ENCODE results near the gene CD300LG. TPM values are rescaled to one million over a fixed set of nuclear protein-coding genes. Genes with fewer than 3 reads are reported as not detected.

The CD300LG gene
- total and polyA plus RNA-seq, 2 experiments from 2014 or later = not detected

- Histone ChIP-seq H3F3A (replicated peaks; ENCODE audit: low read depth) (no peaks in the 10 kb centered on the region), H3K27ac (ENCODE audit: low read depth) (no peak overlapping the region), H3K79me2 (replicated peaks; ENCODE audit: insufficient read depth) (no peaks in the 10 kb centered on the region), H3K4me3 (no peak overlapping the region), H2AFZ (no peak overlapping the region), H3K27me3 (ENCODE audit: insufficient read depth) (no peaks in the 10 kb centered on the region), H3K4me2 (no peak overlapping the region), H3K9me2 (ENCODE audit: insufficient read depth) (no peaks in the 10 kb centered on the region), H4K20me1 (replicated peaks; ENCODE audit: insufficient read depth) (no peaks in the 10 kb centered on the region), H3K36me3 (ENCODE audit: insufficient read depth) (no peaks in the 10 kb centered on the region), H3K4me1 (ENCODE audit: insufficient read depth) (no peaks in the 10 kb centered on the region)
- no peaks in the 10 kb centered on the region for H3K27me3 Mint-ChIP-seq (ENCODE audit: insufficient read depth, low read depth, poor library complexity)
- peak; percentile 50 to 55 for TF ChIP-seq CTCF (conservative IDR thresholded peaks at IDR 0.05; ENCODE audit: low read depth in 2 of 2)
- no peak for TF ChIP-seq NANOG (IDR thresholded peaks at IDR 0.05; ENCODE audit: borderline replicate concordance)
- peaks cover 2% of the 10 kb centered on the region; the same call in 1 of the 3 replicates for H3K4me1 Mint-ChIP-seq
- no peak overlapping the region for H3K27ac Mint-ChIP-seq
- H3K36me3 Mint-ChIP-seq (ENCODE audit: low read depth) = no peaks in the 10 kb centered on the region
- H3K9me3 Mint-ChIP-seq = no peaks in the 10 kb centered on the region
- H3K4me3 Mint-ChIP-seq = no peak overlapping the region
- DNase-seq (ENCODE audit: low spot score) (peak; percentile 56), ATAC-seq (peak; percentile 52; the same call in 2 of the 3 replicates)
These were observed 26.1 kb downstream of the CD300LG start for GRCh38 chr17:43873091-43873490.

- Histone ChIP-seq H3K4me2 (no peak overlapping the region), H3K27me3 (ENCODE audit: insufficient read depth) (no peaks in the 10 kb centered on the region), H3K9me2 (ENCODE audit: insufficient read depth) (no peaks in the 10 kb centered on the region), H3F3A (replicated peaks; ENCODE audit: low read depth) (no peaks in the 10 kb centered on the region), H3K4me1 (ENCODE audit: insufficient read depth) (peaks cover 2% of the 10 kb centered on the region; the same call in 1 of the 2 replicates), H3K4me3 (no peak overlapping the region), H3K79me2 (replicated peaks; ENCODE audit: insufficient read depth) (no peaks in the 10 kb centered on the region), H2AFZ (no peak overlapping the region), H4K20me1 (replicated peaks; ENCODE audit: insufficient read depth) (no peaks in the 10 kb centered on the region), H3K27ac (ENCODE audit: low read depth) (no peak overlapping the region), H3K36me3 (ENCODE audit: insufficient read depth) (no peaks in the 10 kb centered on the region)
- DNase-seq (ENCODE audit: low spot score) (no peak), ATAC-seq (no peak)
- Mint-ChIP-seq H3K27ac (no peak overlapping the region), H3K9me3 (no peaks in the 10 kb centered on the region), H3K4me1 (peaks cover 4% of the 10 kb centered on the region), H3K27me3 (ENCODE audit: insufficient read depth, low read depth, poor library complexity) (no peaks in the 10 kb centered on the region), H3K36me3 (ENCODE audit: low read depth) (no peaks in the 10 kb centered on the region), H3K4me3 (no peak overlapping the region)
- TF ChIP-seq ZNF462 (CRISPR knock-in tag; IDR thresholded peaks at IDR 0.05) (no peak), CTCF (conservative IDR thresholded peaks at IDR 0.05; ENCODE audit: low read depth in 2 of 2) (no peak), ZNF114 (CRISPR knock-in tag; IDR thresholded peaks at IDR 0.05) (no peak), ZNF331 (CRISPR knock-in tag; IDR thresholded peaks at IDR 0.05; ENCODE audit: low read depth) (no peak), POLR2AphosphoS5 (IDR thresholded peaks at IDR 0.05; ENCODE audit: low read depth) (no peak), JUNB (IDR thresholded peaks at IDR 0.05; ENCODE audit: unreplicated experiment) (no peak)
- TF ChIP-seq, protein P1, sequence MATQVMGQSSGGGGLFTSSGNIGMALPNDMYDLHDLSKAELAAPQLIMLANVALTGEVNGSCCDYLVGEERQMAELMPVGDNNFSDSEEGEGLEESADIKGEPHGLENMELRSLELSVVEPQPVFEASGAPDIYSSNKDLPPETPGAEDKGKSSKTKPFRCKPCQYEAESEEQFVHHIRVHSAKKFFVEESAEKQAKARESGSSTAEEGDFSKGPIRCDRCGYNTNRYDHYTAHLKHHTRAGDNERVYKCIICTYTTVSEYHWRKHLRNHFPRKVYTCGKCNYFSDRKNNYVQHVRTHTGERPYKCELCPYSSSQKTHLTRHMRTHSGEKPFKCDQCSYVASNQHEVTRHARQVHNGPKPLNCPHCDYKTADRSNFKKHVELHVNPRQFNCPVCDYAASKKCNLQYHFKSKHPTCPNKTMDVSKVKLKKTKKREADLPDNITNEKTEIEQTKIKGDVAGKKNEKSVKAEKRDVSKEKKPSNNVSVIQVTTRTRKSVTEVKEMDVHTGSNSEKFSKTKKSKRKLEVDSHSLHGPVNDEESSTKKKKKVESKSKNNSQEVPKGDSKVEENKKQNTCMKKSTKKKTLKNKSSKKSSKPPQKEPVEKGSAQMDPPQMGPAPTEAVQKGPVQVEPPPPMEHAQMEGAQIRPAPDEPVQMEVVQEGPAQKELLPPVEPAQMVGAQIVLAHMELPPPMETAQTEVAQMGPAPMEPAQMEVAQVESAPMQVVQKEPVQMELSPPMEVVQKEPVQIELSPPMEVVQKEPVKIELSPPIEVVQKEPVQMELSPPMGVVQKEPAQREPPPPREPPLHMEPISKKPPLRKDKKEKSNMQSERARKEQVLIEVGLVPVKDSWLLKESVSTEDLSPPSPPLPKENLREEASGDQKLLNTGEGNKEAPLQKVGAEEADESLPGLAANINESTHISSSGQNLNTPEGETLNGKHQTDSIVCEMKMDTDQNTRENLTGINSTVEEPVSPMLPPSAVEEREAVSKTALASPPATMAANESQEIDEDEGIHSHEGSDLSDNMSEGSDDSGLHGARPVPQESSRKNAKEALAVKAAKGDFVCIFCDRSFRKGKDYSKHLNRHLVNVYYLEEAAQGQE (IDR thresholded peaks at IDR 0.05; ENCODE audit: unreplicated experiment) = no peak
These were observed 26.8 kb downstream of the CD300LG start for GRCh38 chr17:43873815-43874214.

Measured in GM23338 (cell line).